Naive B cell (primary cell): ENCODE data around the gene HS2ST1. TPM values are rescaled to one million over a fixed set of nuclear protein-coding genes. Genes with fewer than 3 reads are reported as not detected.
"Not testable (repeated sequence)": the region's sequence is repeated elsewhere in the genome, so short reads cannot be mapped to it uniquely, and the experiment has no call there.

Experiments used
- ATAC-seq, 2 donors: fragments of 150-1000 bp; cut with Tn5 transposase; 2 replicates each; pipeline ENCODE4 v1.10.0; 2021; ENCODE audit warnings: low read depth in 2 of 2, mild to moderate bottlenecking in 2 of 2, moderate library complexity in 2 of 2
- DNase-seq: peaks from one replicate; pipeline ENCODE4 v3.0.0; 2022
- H3K27ac Mint-ChIP-seq, 6 donors: one replicate each; pipeline ENCODE4 v1.8.0; 2020 to 2022; ENCODE audit warnings: mild to moderate bottlenecking in 6 of 6, mixed read lengths in 6 of 6, moderate library complexity in 5 of 6, inconsistent platforms in 2 of 6
- H3K27me3 Mint-ChIP-seq, 3 donors: one replicate each; pipeline ENCODE4 v1.8.0; 2021 to 2022; ENCODE audit warnings: mixed read lengths in 3 of 3, mild to moderate bottlenecking in 1 of 3
- H3K36me3 Mint-ChIP-seq, 2 donors: one replicate each; pipeline ENCODE4 v1.8.0; 2020 to 2022; ENCODE audit warnings: mixed read lengths in 2 of 2, inconsistent platforms in 1 of 2, mild to moderate bottlenecking in 1 of 2
- H3K4me1 Mint-ChIP-seq, 3 donors: one replicate each; pipeline ENCODE4 v1.8.0; 2020 to 2022; ENCODE audit warnings: mixed read lengths in 3 of 3, inconsistent platforms in 1 of 3, mild to moderate bottlenecking in 1 of 3, moderate library complexity in 1 of 3
- H3K4me3 Mint-ChIP-seq, 8 donors: one replicate each; pipeline ENCODE4 v1.8.0; 2020 to 2022; ENCODE audit warnings: mild to moderate bottlenecking in 8 of 8, mixed read lengths in 8 of 8, moderate library complexity in 8 of 8, inconsistent platforms in 2 of 8
- H3K9me3 Mint-ChIP-seq, 7 donors: one replicate each; pipeline ENCODE4 v1.8.0; 2020 to 2022; ENCODE audit warnings: mixed read lengths in 7 of 7, mild to moderate bottlenecking in 5 of 7, inconsistent platforms in 2 of 7, moderate library complexity in 1 of 7
- polyA plus RNA-seq, 6 donors: library from polyadenylated mRNA; unstranded; fragments of 300-500 nt; fragmentation: Illumina TruSeq; gene quantifications; one replicate each; pipeline ENCODE4 v1.2.3, GENCODE V29; 2021; ENCODE audit warnings: low read depth in 6 of 6

Gene HS2ST1
- polyA plus RNA-seq: 10 to 100 TPM; 14.4 to 23.4 (median 17.8) TPM

GRCh38 chr1:86914601-86914997 lies at the start of gene HS2ST1:
Gene HS2ST1 (plus strand): TSS chr1:86914635.
- no peak within 1 kb of the TSS for H3K4me3 Mint-ChIP-seq
- no peaks in the 10 kb centered on the region for H3K27me3 Mint-ChIP-seq
- no peak for ATAC-seq
- DNase-seq: no peak
- H3K27ac Mint-ChIP-seq: no peak within 1 kb of the TSS
- no peaks in the 10 kb centered on the region for H3K9me3 Mint-ChIP-seq
- H3K4me1 Mint-ChIP-seq: peaks cover 28 to 41% (median 33%) of the 10 kb centered on the region in 3 donors
- H3K36me3 Mint-ChIP-seq: peaks cover 16 to 22% of the 10 kb centered on the region in 2 donors

- peak; percentile 57 for DNase-seq
- H3K27me3 Mint-ChIP-seq: no peaks in the 10 kb centered on the region
- peak; percentile 97 to 99 for ATAC-seq
- no peaks in the 10 kb centered on the region for H3K9me3 Mint-ChIP-seq
- H3K4me3 Mint-ChIP-seq: peak overlapping the region; percentile 68 to 90 (median 82)
- peaks cover 0 to 3% of the 10 kb centered on the region in 2 donors for H3K36me3 Mint-ChIP-seq
- peaks cover 31 to 46% (median 40%) of the 10 kb centered on the region in 3 donors for H3K4me1 Mint-ChIP-seq
- H3K27ac Mint-ChIP-seq: peak overlapping the region; percentile 87 to 98 (median 96)
Measured at GRCh38 chr1:86865973-86866637, 48.3 kb upstream of the HS2ST1 start.

- ATAC-seq: no peak
- H3K36me3 Mint-ChIP-seq: peaks cover 0 to 5% of the 10 kb centered on the region in 2 donors
- peak overlapping the region; percentile 48 to 90 (median 82) for H3K4me3 Mint-ChIP-seq
- H3K27ac Mint-ChIP-seq: peak overlapping the region in 5 of 6 donors; percentile 87 to 97 (median 95)
- no peak for DNase-seq
- peaks cover 31 to 42% (median 40%) of the 10 kb centered on the region in 3 donors for H3K4me1 Mint-ChIP-seq
- no peaks in the 10 kb centered on the region for H3K27me3 Mint-ChIP-seq
- H3K9me3 Mint-ChIP-seq: no peaks in the 10 kb centered on the region
Measured at GRCh38 chr1:86866665-86867064, 47.8 kb upstream of the HS2ST1 start.

GRCh38 chr1:86867278-86867677 lies 47.2 kb upstream of the HS2ST1 start:
- peaks cover 31 to 42% (median 40%) of the 10 kb centered on the region in 3 donors for H3K4me1 Mint-ChIP-seq
- not testable (repeated sequence) for ATAC-seq, H3K9me3 Mint-ChIP-seq, DNase-seq, H3K27me3 Mint-ChIP-seq, H3K36me3 Mint-ChIP-seq
- peak overlapping the region in 5 of 6 donors; percentile 5 to 87 (median 50) for H3K27ac Mint-ChIP-seq
- H3K4me3 Mint-ChIP-seq: peak overlapping the region in 5 of 8 donors; percentile 2 to 86 (median 37)

GRCh38 chr1:86868477-86868876 lies 46.0 kb upstream of the HS2ST1 start:
- H3K27ac Mint-ChIP-seq: peak overlapping the region in 5 of 6 donors; percentile 16 to 75 (median 39)
- no peaks in the 10 kb centered on the region for H3K9me3 Mint-ChIP-seq
- ATAC-seq: no peak
- no peak for DNase-seq
- no peaks in the 10 kb centered on the region for H3K27me3 Mint-ChIP-seq
- peak overlapping the region in 1 of 8 donors; percentile 37 for H3K4me3 Mint-ChIP-seq
- peaks cover 31 to 42% (median 40%) of the 10 kb centered on the region in 3 donors for H3K4me1 Mint-ChIP-seq
- H3K36me3 Mint-ChIP-seq: peaks cover 0 to 5% of the 10 kb centered on the region in 2 donors

- Mint-ChIP-seq H3K27me3 (no peaks in the 10 kb centered on the region), H3K27ac (peak overlapping the region in 1 of 6 donors; percentile 42), H3K9me3 (no peaks in the 10 kb centered on the region), H3K4me1 (peaks cover 32 to 40% (median 34%) of the 10 kb centered on the region in 3 donors), H3K4me3 (no peak overlapping the region), H3K36me3 (peaks cover 9 to 12% of the 10 kb centered on the region in 2 donors)
- ATAC-seq (no peak), DNase-seq (no peak)
Measured at GRCh38 chr1:86871001-86871400, 43.4 kb upstream of the HS2ST1 start.

- peaks cover 28 to 32% (median 30%) of the 10 kb centered on the region in 3 donors for H3K4me1 Mint-ChIP-seq
- no peaks in the 10 kb centered on the region for H3K27me3 Mint-ChIP-seq
- H3K4me3 Mint-ChIP-seq: no peak overlapping the region
- ATAC-seq (no peak), DNase-seq (no peak)
- no peaks in the 10 kb centered on the region for H3K9me3 Mint-ChIP-seq
- peaks cover 11 to 14% of the 10 kb centered on the region in 2 donors for H3K36me3 Mint-ChIP-seq
- peak overlapping the region in 1 of 6 donors; percentile 65 for H3K27ac Mint-ChIP-seq
Measured at GRCh38 chr1:86872086-86872485, 42.3 kb upstream of the HS2ST1 start.

- H3K36me3 Mint-ChIP-seq: peaks cover 14 to 18% of the 10 kb centered on the region in 2 donors
- no peaks in the 10 kb centered on the region for H3K9me3 Mint-ChIP-seq
- DNase-seq (no peak), ATAC-seq (no peak)
- H3K4me3 Mint-ChIP-seq: no peak overlapping the region
- H3K27me3 Mint-ChIP-seq: no peaks in the 10 kb centered on the region
- H3K4me1 Mint-ChIP-seq: peaks cover 6 to 14% (median 13%) of the 10 kb centered on the region in 3 donors
- H3K27ac Mint-ChIP-seq: peak overlapping the region in 3 of 6 donors; percentile 23 to 92 (median 41)
Measured at GRCh38 chr1:86875722-86876121, 38.7 kb upstream of the HS2ST1 start.

GRCh38 chr1:86887479-86888162 lies 26.8 kb upstream of the HS2ST1 start:
- Mint-ChIP-seq H3K4me1 (peaks cover 19 to 44% (median 44%) of the 10 kb centered on the region in 3 donors), H3K36me3 (peaks cover 0 to 12% of the 10 kb centered on the region in 2 donors), H3K27me3 (no peaks in the 10 kb centered on the region), H3K27ac (peak overlapping the region in 3 of 6 donors; percentile 28 to 69 (median 34)), H3K9me3 (peaks cover 0 to 2% (median 0%) of the 10 kb centered on the region in 7 donors), H3K4me3 (no peak overlapping the region)
- no peak for ATAC-seq
- no peak for DNase-seq

- H3K9me3 Mint-ChIP-seq: peaks cover 0 to 2% (median 0%) of the 10 kb centered on the region in 7 donors
- ATAC-seq: no peak
- H3K4me3 Mint-ChIP-seq: no peak overlapping the region
- peaks cover 0 to 12% of the 10 kb centered on the region in 2 donors for H3K36me3 Mint-ChIP-seq
- no peaks in the 10 kb centered on the region for H3K27me3 Mint-ChIP-seq
- peaks cover 19 to 42% (median 38%) of the 10 kb centered on the region in 3 donors for H3K4me1 Mint-ChIP-seq
- DNase-seq: no peak
- peak overlapping the region in 2 of 6 donors; percentile 26 to 67 for H3K27ac Mint-ChIP-seq
Measured at GRCh38 chr1:86888327-86888726, 26.1 kb upstream of the HS2ST1 start.

GRCh38 chr1:86899401-86899800 lies 15.0 kb upstream of the HS2ST1 start:
- H3K27me3 Mint-ChIP-seq, ATAC-seq, H3K9me3 Mint-ChIP-seq, DNase-seq, H3K36me3 Mint-ChIP-seq, H3K27ac Mint-ChIP-seq, H3K4me3 Mint-ChIP-seq: not testable (repeated sequence)
- peaks cover 25 to 33% (median 31%) of the 10 kb centered on the region in 3 donors for H3K4me1 Mint-ChIP-seq

GRCh38 chr1:86905875-86906274 lies 8.6 kb upstream of the HS2ST1 start:
- H3K27ac Mint-ChIP-seq: no peak overlapping the region
- no peaks in the 10 kb centered on the region for H3K9me3 Mint-ChIP-seq
- H3K4me3 Mint-ChIP-seq: no peak overlapping the region
- ATAC-seq: no peak
- H3K36me3 Mint-ChIP-seq: peaks cover 9 to 20% of the 10 kb centered on the region in 2 donors
- H3K27me3 Mint-ChIP-seq: no peaks in the 10 kb centered on the region
- no peak for DNase-seq
- peaks cover 36 to 43% (median 37%) of the 10 kb centered on the region in 3 donors for H3K4me1 Mint-ChIP-seq

- Mint-ChIP-seq H3K4me1 (peaks cover 41 to 49% (median 43%) of the 10 kb centered on the region in 3 donors), H3K27me3 (no peaks in the 10 kb centered on the region), H3K9me3 (no peaks in the 10 kb centered on the region), H3K4me3 (no peak overlapping the region), H3K36me3 (peaks cover 15 to 25% of the 10 kb centered on the region in 2 donors), H3K27ac (no peak overlapping the region)
- ATAC-seq: no peak
- no peak for DNase-seq
Measured at GRCh38 chr1:86906419-86906818, 8.0 kb upstream of the HS2ST1 start.
